Activated B cell treated with CpG ODN at 0.5 μM for 24 hours (primary cell): ENCODE data around the gene EDN1. TPM values are rescaled to one million over a fixed set of nuclear protein-coding genes. Genes with fewer than 3 reads are reported as not detected.

Experiments
- ATAC-seq: fragments of 200-7000 bp; cut with Tn5 transposase; one replicate; pipeline ENCODE4 v1.10.0; 2021; ENCODE audit warnings: low read depth, mild to moderate bottlenecking, moderate library complexity
- CTCF ChIA-PET: fragments of 350-600 bp; sonication (Branson Sonifier 250); formaldehyde crosslinking; loops from one replicate; lab custom pipeline; 2021; ENCODE audit warnings: antibody characterized with exemption; lab: Charles Lee
- POLR2A ChIA-PET: fragments of 350-600 bp; sonication (Branson Sonifier 250); formaldehyde crosslinking; loops from one replicate; lab custom pipeline; 2021; ENCODE audit warnings: antibody characterized with exemption; lab: Charles Lee
- DNase-seq: peaks from one replicate; pipeline ENCODE4 v3.0.0; 2022
- H3K27ac Mint-ChIP-seq: one replicate; pipeline ENCODE4 v1.8.0; 2020; ENCODE audit warnings: mixed read lengths
- H3K27me3 Mint-ChIP-seq: one replicate; pipeline ENCODE4 v1.8.0; 2021; ENCODE audit warnings: mixed read lengths
- H3K36me3 Mint-ChIP-seq: one replicate; pipeline ENCODE4 v1.8.0; 2021; ENCODE audit warnings: low read depth, mixed read lengths
- H3K4me1 Mint-ChIP-seq: one replicate; pipeline ENCODE4 v1.8.0; 2021; ENCODE audit warnings: mixed read lengths
- H3K4me3 Mint-ChIP-seq: one replicate; pipeline ENCODE4 v1.8.0; 2020; ENCODE audit warnings: mild to moderate bottlenecking, mixed read lengths
- H3K9me3 Mint-ChIP-seq: one replicate; pipeline ENCODE4 v1.8.0; 2020; ENCODE audit warnings: mixed read lengths
- intact Hi-C: fragments of 100-400 bp; cut with micrococcal nuclease; formaldehyde crosslinking; loops from one replicate; pipeline ENCODE4 v1.15.1; 2024
- total RNA-seq: library from RNA; stranded (reverse); gene quantifications from 2 replicates; pipeline ENCODE4 v1.2.3, GENCODE V29; 2022
- TF ChIP-seq, protein P1 (sequence below): fragments of 200-600 bp; IDR thresholded peaks from one replicate; pipeline ENCODE4 v1.8.0; 2022; ENCODE audit warnings: antibody characterized with exemption, mild to moderate bottlenecking

EDN1 gene
- total RNA-seq, 1 donor from 2014 or later: 0.91 TPM

- no peak for DNase-seq
- peaks cover 15% of the 10 kb centered on the region for H3K27me3 Mint-ChIP-seq
- H3K4me3 Mint-ChIP-seq: no peak overlapping the region
- ChIA-PET POLR2A (no interaction called here), CTCF (interaction anchor here (1.9 kb wide), 1 partner anchor 15 kb away, joined by 4 read pairs; the partner anchor contains the start of gene EDN1)
- no peak overlapping the region for H3K27ac Mint-ChIP-seq
- H3K36me3 Mint-ChIP-seq: no peaks in the 10 kb centered on the region
- no peaks in the 10 kb centered on the region for H3K4me1 Mint-ChIP-seq
- no peaks in the 10 kb centered on the region for H3K9me3 Mint-ChIP-seq
- intact Hi-C loops: no loop called here
- TF ChIP-seq, protein P1, sequence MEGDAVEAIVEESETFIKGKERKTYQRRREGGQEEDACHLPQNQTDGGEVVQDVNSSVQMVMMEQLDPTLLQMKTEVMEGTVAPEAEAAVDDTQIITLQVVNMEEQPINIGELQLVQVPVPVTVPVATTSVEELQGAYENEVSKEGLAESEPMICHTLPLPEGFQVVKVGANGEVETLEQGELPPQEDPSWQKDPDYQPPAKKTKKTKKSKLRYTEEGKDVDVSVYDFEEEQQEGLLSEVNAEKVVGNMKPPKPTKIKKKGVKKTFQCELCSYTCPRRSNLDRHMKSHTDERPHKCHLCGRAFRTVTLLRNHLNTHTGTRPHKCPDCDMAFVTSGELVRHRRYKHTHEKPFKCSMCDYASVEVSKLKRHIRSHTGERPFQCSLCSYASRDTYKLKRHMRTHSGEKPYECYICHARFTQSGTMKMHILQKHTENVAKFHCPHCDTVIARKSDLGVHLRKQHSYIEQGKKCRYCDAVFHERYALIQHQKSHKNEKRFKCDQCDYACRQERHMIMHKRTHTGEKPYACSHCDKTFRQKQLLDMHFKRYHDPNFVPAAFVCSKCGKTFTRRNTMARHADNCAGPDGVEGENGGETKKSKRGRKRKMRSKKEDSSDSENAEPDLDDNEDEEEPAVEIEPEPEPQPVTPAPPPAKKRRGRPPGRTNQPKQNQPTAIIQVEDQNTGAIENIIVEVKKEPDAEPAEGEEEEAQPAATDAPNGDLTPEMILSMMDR: no peak
- no peak for ATAC-seq
These were observed 14.3 kb downstream of the EDN1 start for GRCh38 chr6:12304487-12304886.

DNA sequence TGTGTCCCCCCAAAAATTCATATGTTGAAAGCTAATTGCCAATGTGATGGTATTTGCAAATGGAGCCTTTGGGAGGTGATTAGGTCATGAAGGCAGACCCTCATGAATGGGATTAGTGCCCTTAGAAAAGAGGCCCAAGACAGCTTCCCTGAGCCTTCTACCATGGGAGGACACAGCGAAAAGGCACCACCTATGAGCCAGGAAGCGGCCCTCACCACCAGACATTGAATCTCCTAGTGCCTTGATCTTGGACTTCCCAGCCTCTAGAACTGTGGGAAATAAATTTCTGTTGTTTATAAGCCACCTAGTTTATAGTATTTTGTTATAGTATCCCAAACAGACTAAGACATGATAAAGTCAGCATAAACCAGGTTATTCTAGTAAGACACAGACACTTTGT, 18.9 kb downstream of the EDN1 start:
- H3K36me3 Mint-ChIP-seq: no peaks in the 10 kb centered on the region
- ATAC-seq (no peak), DNase-seq (no peak)
- H3K9me3 Mint-ChIP-seq: no peaks in the 10 kb centered on the region
- intact Hi-C loops: no loop called here
- ChIA-PET POLR2A (no interaction called here), CTCF (interaction anchor here (2.7 kb wide), 1 partner anchor 195 kb away, joined by 12 read pairs; no protein-coding TSS in a partner anchor)
- H3K4me3 Mint-ChIP-seq: no peak overlapping the region
- H3K27ac Mint-ChIP-seq: no peak overlapping the region
- H3K27me3 Mint-ChIP-seq: peaks cover 10% of the 10 kb centered on the region
- TF ChIP-seq, protein P1: no peak
- no peaks in the 10 kb centered on the region for H3K4me1 Mint-ChIP-seq

DNA sequence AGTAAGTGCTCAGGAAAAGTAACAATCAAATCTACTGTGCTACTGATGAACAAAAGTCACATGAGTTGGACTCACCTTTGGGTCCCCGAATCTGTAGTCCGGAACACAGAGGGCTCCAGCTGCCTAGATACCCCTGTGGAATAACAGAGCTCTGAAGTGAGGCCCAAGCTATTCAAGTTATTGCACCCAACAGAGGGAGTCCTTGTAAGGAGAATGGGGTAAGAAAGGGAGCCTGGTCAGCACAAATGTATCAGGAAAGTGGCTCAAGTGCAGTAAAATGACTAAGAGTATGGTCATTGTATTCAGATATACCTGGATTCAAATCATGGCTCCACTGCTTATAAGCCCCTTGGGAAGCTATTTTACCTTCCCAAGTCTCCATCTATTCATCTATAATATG, 20.9 kb downstream of the EDN1 start:
- H3K9me3 Mint-ChIP-seq: no peaks in the 10 kb centered on the region
- DNase-seq (no peak), ATAC-seq (no peak)
- TF ChIP-seq, protein P1: no peak
- intact Hi-C loops: loop anchor here (1.0 to 10.0 kb wide), 2 partner anchors 194 to 294 kb away; no protein-coding TSS in a partner anchor
- H3K36me3 Mint-ChIP-seq: no peaks in the 10 kb centered on the region
- no peak overlapping the region for H3K4me3 Mint-ChIP-seq
- H3K27ac Mint-ChIP-seq: no peak overlapping the region
- H3K4me1 Mint-ChIP-seq: no peaks in the 10 kb centered on the region
- CTCF ChIA-PET: interaction anchor here (1.2 to 2.7 kb wide), 4 partner anchors 21 to 655 kb away, joined by 3 to 12 read pairs (median 5); partner anchors contain the start of gene EDN1
- peaks cover 1% of the 10 kb centered on the region for H3K27me3 Mint-ChIP-seq
- POLR2A ChIA-PET: no interaction called here

DNA sequence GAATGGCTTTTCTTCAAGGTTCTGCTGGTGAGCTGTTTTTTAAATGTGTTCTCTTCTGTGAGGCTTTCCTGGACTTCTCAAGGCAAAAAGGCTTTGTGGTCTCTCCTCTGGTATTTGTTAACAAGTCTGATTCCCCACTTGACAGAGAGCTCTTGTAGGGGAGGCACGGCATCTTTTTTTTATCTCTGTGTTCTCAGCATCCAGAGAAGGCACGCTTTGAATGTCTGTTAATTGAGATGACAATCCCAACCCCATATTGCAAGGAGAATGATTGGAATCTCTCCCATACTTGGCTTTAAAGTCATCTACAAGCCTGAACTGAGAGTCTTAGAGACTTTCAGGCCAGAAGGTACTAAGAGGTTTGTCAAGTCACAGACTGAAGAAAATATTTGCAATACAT, 22.6 kb downstream of the EDN1 start:
- Mint-ChIP-seq H3K36me3 (no peaks in the 10 kb centered on the region), H3K9me3 (no peaks in the 10 kb centered on the region), H3K27ac (no peak overlapping the region), H3K4me1 (no peaks in the 10 kb centered on the region), H3K4me3 (no peak overlapping the region), H3K27me3 (no peaks in the 10 kb centered on the region)
- no peak for DNase-seq
- intact Hi-C loops: loop anchor here (10.0 kb wide), 1 partner anchor 192 kb away; no protein-coding TSS in a partner anchor
- TF ChIP-seq, protein P1: no peak
- ChIA-PET CTCF (no interaction called here), POLR2A (no interaction called here)
- no peak for ATAC-seq

GRCh38 chr6:12313306-12313991, 23.3 kb downstream of the EDN1 start:
- Mint-ChIP-seq H3K4me3 (no peak overlapping the region), H3K27me3 (no peaks in the 10 kb centered on the region), H3K4me1 (no peaks in the 10 kb centered on the region), H3K9me3 (no peaks in the 10 kb centered on the region), H3K27ac (no peak overlapping the region), H3K36me3 (no peaks in the 10 kb centered on the region)
- no peak for ATAC-seq
- intact Hi-C loops: loop anchor here (10.0 kb wide), 1 partner anchor 191 kb away; no protein-coding TSS in a partner anchor
- no peak for DNase-seq
- ChIA-PET CTCF (no interaction called here), POLR2A (no interaction called here)
- TF ChIP-seq, protein P1: no peak
